Loucy (cell line): Measurements from ENCODE around the gene NCLN.

Source experiments
- H2AFZ ChIP-seq: fragments of 200-600 bp; sonication (generic); 2 replicates; pipeline ENCODE4 v1.6.0; 2016; ENCODE audit warnings: antibody characterized with exemption, mild to moderate bottlenecking, low read length, moderate library complexity
- H3F3A ChIP-seq: fragments of 200-600 bp; 2 replicates; pipeline ENCODE4 v1.6.0; 2016; ENCODE audit warnings: antibody characterized with exemption, low read depth, mild to moderate bottlenecking
- H3K27me3 ChIP-seq: fragments of 200-600 bp; sonication (generic); 2 replicates; pipeline ENCODE4 v1.6.1; 2014; ENCODE audit warnings: low read length, mild to moderate bottlenecking; ENCODE audit not compliant: insufficient read depth, poor library complexity, severe bottlenecking
- H3K36me3 ChIP-seq: fragments of 200-600 bp; sonication (generic); 2 replicates; pipeline ENCODE4 v1.6.1; 2016; ENCODE audit warnings: low read length; ENCODE audit not compliant: insufficient read depth
- H3K4me1 ChIP-seq: fragments of 200-600 bp; sonication (generic); 2 replicates; pipeline ENCODE4 v1.5.1; 2014; ENCODE audit warnings: low read length, mild to moderate bottlenecking; ENCODE audit not compliant: insufficient read depth, poor library complexity, severe bottlenecking
- H3K4me2 ChIP-seq: fragments of 200-600 bp; sonication (generic); 2 replicates; pipeline ENCODE4 v1.6.0; 2014; ENCODE audit warnings: antibody characterized with exemption, low read length, low read depth, mild to moderate bottlenecking; ENCODE audit not compliant: poor library complexity, severe bottlenecking
- H3K4me3 ChIP-seq: fragments of 200-600 bp; sonication (generic); 2 replicates; pipeline ENCODE4 v1.5.1; 2014; ENCODE audit warnings: low read length, mild to moderate bottlenecking, mixed read lengths; ENCODE audit not compliant: poor library complexity, severe bottlenecking
- H3K79me2 ChIP-seq: fragments of 200-600 bp; sonication (generic); 2 replicates; pipeline ENCODE4 v1.6.1; 2014; ENCODE audit warnings: low read length; ENCODE audit not compliant: insufficient read depth
- H3K9ac ChIP-seq: fragments of 200-600 bp; sonication (generic); 2 replicates; pipeline ENCODE4 v1.6.0; 2014; ENCODE audit warnings: mild to moderate bottlenecking, low read depth, low read length, moderate library complexity; ENCODE audit not compliant: poor library complexity, severe bottlenecking
- H3K9me2 ChIP-seq: fragments of 200-600 bp; sonication (generic); replicated peaks from 2 replicates; pipeline ENCODE4 v1.6.1; 2016; ENCODE audit warnings: low read depth, low read length, mixed read lengths
- H3K9me3 ChIP-seq: fragments of 200-600 bp; sonication (generic); 2 replicates; pipeline ENCODE4 v1.6.1; 2014; ENCODE audit warnings: mild to moderate bottlenecking, antibody characterized with exemption, low read length, low read depth; ENCODE audit not compliant: insufficient read depth
- H4K20me1 ChIP-seq: fragments of 200-600 bp; sonication (generic); 2 replicates; pipeline ENCODE4 v1.6.0; 2014; ENCODE audit warnings: antibody characterized with exemption, low read length, mild to moderate bottlenecking; ENCODE audit not compliant: insufficient read depth, poor library complexity, severe bottlenecking
- EZH2phosphoT487 ChIP-seq: fragments of 200-600 bp; IDR thresholded peaks from 2 replicates; pipeline ENCODE4 v1.6.1; 2018; ENCODE audit warnings: antibody characterized with exemption, mild to moderate bottlenecking, moderate library complexity, borderline replicate concordance
- TF ChIP-seq, protein P1 (sequence below): fragments of 200-600 bp; sonication (generic); conservative IDR thresholded peaks from 2 replicates; pipeline ENCODE4 v1.5.1; 2014; ENCODE audit warnings: mild to moderate bottlenecking, antibody characterized with exemption, low read length

Gene NCLN

DNA sequence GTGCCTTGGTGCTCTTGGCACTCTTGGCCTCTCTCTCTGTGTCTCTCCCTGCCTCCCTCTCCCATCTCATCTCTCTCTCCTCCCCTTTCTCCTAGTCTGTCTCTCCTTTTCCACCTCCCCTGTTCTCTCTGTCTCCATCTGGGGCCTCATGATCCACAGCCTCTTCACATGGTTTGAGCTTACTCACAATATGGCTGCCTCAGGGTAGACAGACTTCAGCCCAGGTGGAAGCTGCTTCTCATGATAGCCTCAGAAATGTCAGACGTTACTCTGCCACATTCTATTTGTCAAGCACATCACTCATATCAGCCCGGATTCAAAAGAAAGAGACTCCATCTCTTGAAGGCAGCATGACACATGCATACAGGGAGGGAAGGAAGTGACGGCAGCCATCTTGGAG lies 25.5 kb upstream of the NCLN start:
- Histone ChIP-seq H3K36me3 (peaks cover 91% of the 10 kb centered on the region), H3K4me3 (no peak overlapping the region), H3K27me3 (no peaks in the 10 kb centered on the region), H3F3A (peaks cover 9% of the 10 kb centered on the region), H3K4me1 (peaks cover 18% of the 10 kb centered on the region), H3K9me2 (no peaks in the 10 kb centered on the region), H3K9me3 (no peaks in the 10 kb centered on the region), H3K4me2 (no peak overlapping the region), H3K79me2 (peaks cover 54% of the 10 kb centered on the region), H2AFZ (no peak overlapping the region), H3K9ac (no peak overlapping the region), H4K20me1 (peaks cover 13% of the 10 kb centered on the region)
- TF ChIP-seq, protein P1, sequence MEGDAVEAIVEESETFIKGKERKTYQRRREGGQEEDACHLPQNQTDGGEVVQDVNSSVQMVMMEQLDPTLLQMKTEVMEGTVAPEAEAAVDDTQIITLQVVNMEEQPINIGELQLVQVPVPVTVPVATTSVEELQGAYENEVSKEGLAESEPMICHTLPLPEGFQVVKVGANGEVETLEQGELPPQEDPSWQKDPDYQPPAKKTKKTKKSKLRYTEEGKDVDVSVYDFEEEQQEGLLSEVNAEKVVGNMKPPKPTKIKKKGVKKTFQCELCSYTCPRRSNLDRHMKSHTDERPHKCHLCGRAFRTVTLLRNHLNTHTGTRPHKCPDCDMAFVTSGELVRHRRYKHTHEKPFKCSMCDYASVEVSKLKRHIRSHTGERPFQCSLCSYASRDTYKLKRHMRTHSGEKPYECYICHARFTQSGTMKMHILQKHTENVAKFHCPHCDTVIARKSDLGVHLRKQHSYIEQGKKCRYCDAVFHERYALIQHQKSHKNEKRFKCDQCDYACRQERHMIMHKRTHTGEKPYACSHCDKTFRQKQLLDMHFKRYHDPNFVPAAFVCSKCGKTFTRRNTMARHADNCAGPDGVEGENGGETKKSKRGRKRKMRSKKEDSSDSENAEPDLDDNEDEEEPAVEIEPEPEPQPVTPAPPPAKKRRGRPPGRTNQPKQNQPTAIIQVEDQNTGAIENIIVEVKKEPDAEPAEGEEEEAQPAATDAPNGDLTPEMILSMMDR: no peak
- TF ChIP-seq EZH2phosphoT487: no peak

DNA sequence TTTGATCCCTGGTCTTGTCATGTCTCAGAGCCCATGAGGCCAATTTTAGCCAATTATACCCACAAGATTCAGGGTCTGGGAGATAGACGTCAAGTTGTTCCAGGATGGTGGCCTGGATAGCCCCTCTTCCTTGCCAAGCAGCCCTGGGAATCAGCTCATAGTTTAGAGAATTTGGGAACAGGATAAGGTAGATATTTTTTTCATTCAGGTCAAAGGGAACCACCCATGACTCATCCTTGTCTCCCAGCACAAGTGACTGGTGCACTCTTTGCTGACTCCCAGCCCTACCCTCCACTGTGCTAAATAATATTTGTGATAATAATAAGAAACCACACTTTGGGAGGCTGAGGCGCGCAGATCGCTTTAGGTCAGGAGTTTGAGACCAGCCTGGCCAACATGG lies 24.3 kb upstream of the NCLN start:
- no peak overlapping the region for H2AFZ ChIP-seq
- peaks cover 42% of the 10 kb centered on the region for H3K79me2 ChIP-seq
- no peaks in the 10 kb centered on the region for H3K9me3 ChIP-seq
- H3K4me2 ChIP-seq: no peak overlapping the region
- H4K20me1 ChIP-seq: peaks cover 18% of the 10 kb centered on the region
- TF ChIP-seq EZH2phosphoT487: no peak
- TF ChIP-seq, protein P1: no peak
- H3K9ac ChIP-seq: no peak overlapping the region
- H3F3A ChIP-seq: peaks cover 9% of the 10 kb centered on the region
- H3K4me1 ChIP-seq: peaks cover 6% of the 10 kb centered on the region
- H3K36me3 ChIP-seq: peaks cover 91% of the 10 kb centered on the region
- no peaks in the 10 kb centered on the region for H3K9me2 ChIP-seq
- H3K4me3 ChIP-seq: no peak overlapping the region
- H3K27me3 ChIP-seq: no peaks in the 10 kb centered on the region

DNA sequence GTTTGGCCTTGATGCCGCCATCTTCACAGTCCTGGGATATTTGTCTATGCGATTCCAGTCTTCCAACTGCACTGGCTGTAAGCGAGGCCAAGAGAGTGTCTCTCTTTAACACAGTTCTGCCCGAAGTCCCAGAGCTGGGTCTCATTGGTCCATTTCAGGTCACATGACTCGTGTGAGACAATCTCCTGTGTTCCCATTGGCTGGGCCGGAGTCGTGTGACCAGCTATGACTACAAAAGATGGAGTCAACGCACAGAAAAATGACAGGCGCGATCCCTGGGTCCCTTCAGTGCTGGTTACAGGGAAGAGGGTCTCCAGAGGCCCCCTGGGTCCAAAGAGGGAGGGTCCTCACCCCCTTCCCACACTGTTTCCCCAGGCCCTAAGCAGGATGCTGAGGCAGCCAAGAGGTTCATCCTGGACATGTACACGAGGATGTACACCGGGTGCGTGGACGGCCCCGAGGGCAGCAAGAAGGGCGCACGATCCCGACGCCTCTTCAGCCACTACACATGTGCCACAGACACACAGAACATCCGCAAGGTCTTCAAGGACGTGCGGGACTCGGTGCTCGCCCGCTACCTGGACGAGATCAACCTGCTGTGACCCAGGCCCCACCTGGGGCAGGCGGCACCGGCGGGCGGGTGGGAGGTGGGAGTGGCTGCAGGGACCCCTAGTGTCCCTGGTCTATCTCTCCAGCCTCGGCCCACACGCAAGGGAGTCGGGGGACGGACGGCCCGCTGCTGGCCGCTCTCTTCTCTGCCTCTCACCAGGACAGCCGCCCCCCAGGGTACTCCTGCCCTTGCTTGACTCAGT lies 23.1 kb upstream of the NCLN start:
- Histone ChIP-seq H3K4me2 (no peak overlapping the region), H3K9ac (no peak overlapping the region), H3K4me3 (no peak overlapping the region), H2AFZ (no peak overlapping the region), H3F3A (peaks cover 9% of the 10 kb centered on the region), H3K36me3 (peaks cover 83% of the 10 kb centered on the region), H3K27me3 (no peaks in the 10 kb centered on the region), H4K20me1 (peaks cover 18% of the 10 kb centered on the region), H3K4me1 (peaks cover 2% of the 10 kb centered on the region), H3K9me2 (no peaks in the 10 kb centered on the region), H3K9me3 (no peaks in the 10 kb centered on the region), H3K79me2 (peaks cover 32% of the 10 kb centered on the region)
- TF ChIP-seq, protein P1: no peak
- TF ChIP-seq EZH2phosphoT487: no peak
